GM19438 (cell line): ENCODE results near the gene XXYLT1.
A peak's percentile ranks its signal among the peaks of the same experiment; 100 is the strongest.

ENCODE experiments used
- ATAC-seq: cut with Tn5 transposase; IDR thresholded peaks from one replicate; pipeline ENCODE4 v1.9.1; 2021; ENCODE audit warnings: low read depth; ENCODE audit not compliant: unreplicated experiment

The XXYLT1 gene

GRCh38 chr3:195209083-195209846, 61.7 kb downstream of the XXYLT1 start:
- ATAC-seq, result no peak

- no peak for ATAC-seq
These were observed 62.3 kb downstream of the XXYLT1 start for GRCh38 chr3:195208631-195209030.

DNA sequence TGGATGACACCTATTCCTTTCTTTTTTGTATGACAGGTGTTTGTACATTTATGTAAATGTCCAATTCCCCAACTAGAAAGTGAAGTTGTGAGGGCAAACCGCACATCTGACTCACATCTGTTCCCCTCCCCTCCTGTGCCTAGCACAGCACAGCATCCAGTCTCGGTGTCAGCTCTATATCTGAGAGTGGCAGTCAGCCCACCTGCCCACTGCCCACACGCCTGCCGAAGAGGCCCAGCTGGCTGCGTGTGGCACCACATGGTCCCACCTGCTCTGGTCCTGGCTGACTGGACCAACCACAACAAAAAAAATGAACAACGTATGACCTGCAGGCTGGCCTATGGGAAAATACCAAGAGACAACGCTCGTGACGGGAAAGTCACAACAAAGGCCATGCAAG, 62.8 kb downstream of the XXYLT1 start:
- peak; percentile 66 for ATAC-seq

DNA sequence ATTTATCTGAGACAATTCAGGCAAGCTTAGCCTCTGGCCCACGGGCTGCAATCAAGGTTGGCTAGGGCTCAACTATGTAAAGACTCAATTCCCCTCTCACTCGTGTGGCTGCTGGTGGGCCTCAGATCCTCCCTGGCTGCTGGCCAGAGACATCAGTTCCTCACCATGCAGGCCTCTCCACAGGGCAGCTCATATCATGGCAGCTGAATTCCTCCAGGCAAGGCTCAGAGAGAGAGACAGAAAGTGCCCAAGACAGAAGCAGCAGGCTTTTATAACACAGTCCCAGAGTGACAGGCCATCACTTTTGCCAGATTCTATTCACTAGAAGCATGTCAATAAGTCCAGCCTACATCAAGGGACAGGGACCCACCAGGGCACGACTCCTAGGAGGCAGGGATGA, 63.2 kb downstream of the XXYLT1 start:
- ATAC-seq, result no peak

DNA sequence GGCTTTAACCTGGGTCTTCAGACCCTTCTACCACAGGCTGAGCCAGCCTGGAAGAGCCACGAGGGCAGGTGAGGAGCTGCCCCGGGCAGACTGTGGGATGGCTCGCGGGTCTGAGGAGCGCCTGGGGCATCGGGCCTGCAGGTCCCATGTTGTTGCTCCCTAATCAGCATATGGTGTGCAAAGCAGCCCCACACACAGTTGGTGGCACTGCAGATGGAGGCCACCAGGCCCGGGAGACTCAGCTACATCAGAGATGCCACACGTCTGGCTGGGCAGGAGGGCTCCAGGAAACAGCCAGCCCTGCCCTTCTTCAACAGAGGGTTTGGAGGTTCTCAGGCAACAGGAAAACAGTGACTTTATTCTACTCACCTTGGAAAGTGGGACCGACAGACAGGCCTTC, 63.9 kb downstream of the XXYLT1 start:
- ATAC-seq, result no peak

DNA sequence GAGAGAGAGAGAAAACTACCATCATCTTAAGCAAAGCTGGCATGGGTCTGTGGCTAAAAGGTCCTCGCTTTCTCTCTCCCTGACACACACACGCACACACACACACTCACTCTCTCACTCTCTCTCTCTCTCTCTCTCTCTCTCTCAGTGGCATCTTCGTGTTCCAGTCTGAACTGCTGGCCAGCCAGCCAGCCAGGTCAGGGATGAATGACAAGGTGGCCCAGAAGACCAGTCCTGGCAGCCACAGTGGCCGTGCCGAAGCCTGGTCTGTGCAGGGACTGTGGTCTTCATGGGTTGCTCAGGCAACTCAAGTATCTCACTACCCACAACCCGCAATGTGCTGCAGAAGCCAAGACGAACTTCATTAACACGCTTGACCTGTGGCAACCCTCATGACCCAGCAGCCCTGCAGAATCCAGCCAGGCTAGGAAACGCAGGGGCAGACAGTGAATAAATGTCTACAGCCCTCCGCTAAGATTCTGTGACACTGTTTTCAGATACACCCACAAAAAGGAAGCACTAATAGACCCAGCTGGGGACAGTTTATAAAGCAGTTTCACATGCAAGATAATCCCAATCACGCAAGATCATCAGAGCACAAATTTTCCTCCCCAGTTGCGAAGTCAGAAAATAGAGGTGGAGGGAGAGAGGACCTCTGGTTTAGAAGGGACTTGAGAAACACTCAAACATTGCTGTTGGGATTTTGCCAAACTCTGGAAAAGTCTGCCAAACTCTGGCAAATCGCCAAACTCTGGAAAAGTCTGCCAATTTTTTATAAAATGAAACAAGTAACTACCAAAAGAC, 66.4 kb downstream of the XXYLT1 start:
- ATAC-seq, result no peak

DNA sequence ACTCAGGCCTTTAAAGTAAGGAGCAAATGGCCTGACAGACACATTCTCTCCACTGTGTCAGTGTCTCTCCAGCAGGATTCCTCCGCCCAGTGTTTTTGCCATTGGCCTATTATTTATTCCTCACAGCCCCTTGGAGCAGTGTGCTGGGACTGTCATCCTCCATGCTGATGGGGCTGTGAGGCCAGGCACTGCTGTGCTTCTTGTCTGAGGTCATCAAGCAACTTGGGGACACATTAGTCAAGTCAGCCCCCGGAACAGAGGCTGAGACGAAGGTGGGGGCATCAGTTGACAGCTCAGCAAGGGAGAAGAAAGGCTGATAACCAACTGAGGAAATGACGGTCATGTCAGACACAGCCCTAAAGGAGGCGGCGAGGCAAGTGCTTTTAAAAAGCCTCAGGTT, 67.4 kb downstream of the XXYLT1 start:
- no peak for ATAC-seq

GRCh38 chr3:195201295-195201694, 69.7 kb downstream of the XXYLT1 start:
- ATAC-seq, result no peak

GRCh38 chr3:195200010-195200822, 70.7 kb downstream of the XXYLT1 start:
- ATAC-seq, result no peak

DNA sequence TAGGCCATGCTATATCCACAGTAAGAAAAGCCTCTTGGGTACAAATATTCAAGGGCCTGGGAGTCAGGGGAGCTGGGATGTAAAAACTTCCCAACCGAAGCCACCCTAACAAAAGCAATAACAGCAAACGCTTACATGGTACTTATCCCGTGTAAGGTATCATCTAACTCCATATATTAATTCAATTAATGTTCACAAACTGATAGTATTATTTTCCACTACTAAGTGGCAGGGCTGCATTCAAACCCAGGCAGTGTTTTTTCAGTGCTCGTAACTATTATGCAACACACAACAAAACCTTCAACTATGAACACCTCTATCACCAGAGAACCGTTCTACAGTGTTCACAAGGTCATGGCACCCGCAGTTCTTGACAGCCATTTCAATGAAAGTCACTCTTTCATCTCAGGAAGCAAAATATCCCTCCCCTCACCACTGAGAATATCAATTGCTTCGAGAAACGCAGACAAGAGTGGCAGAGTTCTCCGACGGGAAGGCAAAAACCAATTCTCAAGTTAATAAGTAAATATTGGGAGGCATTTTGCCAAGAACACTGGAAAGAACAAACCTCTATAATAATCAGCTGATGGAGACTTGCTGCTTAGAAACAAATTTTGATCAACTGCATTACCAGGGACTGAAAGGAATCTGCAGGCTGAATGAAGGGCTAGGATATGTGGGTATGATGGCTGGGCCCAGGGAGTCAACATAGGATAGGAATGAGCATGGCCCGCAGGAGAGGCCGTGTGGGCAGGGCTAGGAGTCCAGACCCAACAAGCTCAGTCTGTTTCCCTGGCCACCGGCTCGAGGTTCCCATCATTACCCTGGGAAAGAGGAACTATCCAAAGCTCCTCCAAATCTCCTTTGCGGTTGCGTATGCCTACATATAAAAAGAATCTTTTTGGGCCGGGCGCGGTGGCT, 72.3 kb downstream of the XXYLT1 start:
- ATAC-seq, result no peak

- ATAC-seq, result no peak
These were observed 73.1 kb downstream of the XXYLT1 start for GRCh38 chr3:195197765-195198425.

GRCh38 chr3:195196266-195196665, 74.7 kb downstream of the XXYLT1 start:
- ATAC-seq, result no peak

GRCh38 chr3:195195321-195196209, 75.4 kb downstream of the XXYLT1 start:
- no peak for ATAC-seq

DNA sequence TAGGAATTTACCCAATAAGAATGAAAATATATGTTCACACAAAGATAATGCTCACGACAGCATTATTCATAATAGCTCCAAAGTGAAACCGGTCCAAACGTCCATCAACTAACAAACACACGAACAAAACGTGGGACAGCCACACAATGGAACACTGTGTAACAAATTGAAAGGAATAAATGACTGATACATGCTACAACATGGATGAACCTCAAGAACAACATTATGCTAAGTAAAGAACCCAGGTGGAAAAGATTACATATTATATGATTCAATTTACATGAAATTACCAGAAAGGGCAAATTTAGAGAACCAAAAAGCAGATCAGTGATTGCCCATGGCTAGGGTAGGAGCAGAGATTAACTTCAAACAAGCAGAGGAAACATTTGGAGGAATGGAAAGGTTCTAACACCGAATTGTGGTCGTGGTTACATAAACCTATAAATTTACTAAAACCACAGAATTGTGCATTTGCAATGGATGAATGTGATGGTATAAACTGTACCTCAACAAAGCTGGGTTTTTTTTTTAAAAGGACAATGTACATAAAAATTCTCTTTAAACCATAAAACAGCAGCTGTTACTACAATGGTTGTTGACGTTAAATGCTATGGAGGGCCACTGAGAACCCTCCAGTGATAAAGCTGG, 76.3 kb downstream of the XXYLT1 start:
- ATAC-seq, result no peak

DNA sequence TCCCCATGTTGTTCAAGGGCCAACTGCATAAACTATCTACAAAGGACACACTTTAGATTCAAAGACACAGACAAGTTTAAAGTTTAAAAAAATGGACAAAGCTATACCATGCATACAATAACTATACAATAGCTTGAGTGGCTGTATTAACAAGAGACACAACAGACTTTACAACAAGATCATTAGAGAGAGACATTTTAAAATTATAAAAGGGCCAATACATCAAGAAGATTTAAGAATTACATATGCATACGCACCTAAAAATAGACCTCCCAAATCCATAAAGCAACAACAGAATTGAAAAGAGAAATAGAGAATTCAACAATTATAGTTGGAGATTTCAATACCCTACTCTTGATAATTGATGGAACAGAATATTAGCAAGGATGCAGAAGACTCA, 79.4 kb downstream of the XXYLT1 start:
- ATAC-seq, result no peak

GRCh38 chr3:195189821-195190220, 81.1 kb downstream of the XXYLT1 start:
- no peak for ATAC-seq

- no peak for ATAC-seq
These were observed 82.5 kb downstream of the XXYLT1 start for GRCh38 chr3:195188426-195188927.
